GM21576 (cell line): ENCODE results near the gene TET1.
A peak's percentile ranks its signal among the peaks of the same experiment; 100 is the strongest.
"Not testable (repeated sequence)": the region's sequence is repeated elsewhere in the genome, so short reads cannot be mapped to it uniquely, and the experiment has no call there.

ENCODE experiments used
- ATAC-seq: cut with Tn5 transposase; IDR thresholded peaks from one replicate; pipeline ENCODE4 v1.9.1; 2021; ENCODE audit warnings: mild to moderate bottlenecking, moderate library complexity; ENCODE audit not compliant: unreplicated experiment

TET1 gene

DNA sequence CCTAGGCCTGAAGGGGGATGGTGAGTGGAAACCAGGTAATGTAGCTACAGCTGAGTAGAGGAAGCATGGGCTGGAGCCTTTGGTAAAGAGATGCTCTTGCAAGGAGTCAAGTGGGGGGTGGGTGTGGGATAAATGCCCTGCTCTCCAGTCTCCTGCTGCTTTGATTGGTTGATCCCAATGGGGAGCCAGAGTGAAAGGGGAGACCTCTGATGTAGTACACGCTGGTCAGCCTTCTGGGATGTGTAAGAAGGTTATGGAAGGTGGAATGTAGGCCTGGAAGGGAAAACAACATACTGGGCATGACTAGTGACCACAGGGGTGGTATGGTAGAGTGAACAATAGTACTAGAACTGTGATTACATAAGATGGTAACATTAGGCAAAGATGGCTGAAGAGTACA lies 44.3 kb downstream of the TET1 start:
- ATAC-seq: no peak

DNA sequence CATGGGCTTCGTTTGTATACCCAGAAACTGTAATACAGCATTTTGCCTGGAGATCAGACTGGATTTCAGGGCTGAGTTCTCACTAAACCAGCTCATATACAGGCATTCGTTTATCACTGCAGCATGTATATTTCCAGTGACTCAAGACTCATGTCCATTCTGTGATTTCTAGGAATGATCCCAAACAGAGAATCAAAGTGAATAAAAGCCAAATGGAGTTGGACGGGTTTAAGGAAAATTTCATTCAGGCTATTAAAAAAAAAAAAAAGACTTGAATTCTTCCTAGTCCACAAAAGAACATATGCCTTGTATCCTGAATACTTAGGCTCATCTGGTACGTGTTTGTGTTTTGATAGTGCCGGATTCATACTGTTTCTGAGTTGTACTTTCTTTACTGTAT lies 46.8 kb downstream of the TET1 start:
- no peak for ATAC-seq

DNA sequence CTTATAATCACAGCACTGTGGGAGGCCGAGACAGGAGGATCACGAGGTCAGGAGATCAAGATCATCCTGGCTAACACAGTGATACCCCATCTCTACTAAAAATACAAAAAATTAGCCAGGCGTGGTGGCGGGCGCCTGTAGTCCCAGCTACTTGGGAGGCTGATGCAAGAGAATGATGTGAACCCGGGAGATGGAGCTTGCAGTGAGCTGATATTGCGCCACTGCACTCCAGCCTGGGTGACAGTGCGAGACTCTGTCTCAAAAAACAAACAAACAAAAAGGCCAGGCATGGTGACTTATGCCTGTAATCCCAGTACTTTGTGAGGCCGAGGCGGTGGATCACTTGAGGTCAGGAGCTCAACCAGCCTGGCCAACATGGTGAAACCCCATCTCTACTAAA lies 49.9 kb downstream of the TET1 start:
- ATAC-seq: not testable (repeated sequence)

DNA sequence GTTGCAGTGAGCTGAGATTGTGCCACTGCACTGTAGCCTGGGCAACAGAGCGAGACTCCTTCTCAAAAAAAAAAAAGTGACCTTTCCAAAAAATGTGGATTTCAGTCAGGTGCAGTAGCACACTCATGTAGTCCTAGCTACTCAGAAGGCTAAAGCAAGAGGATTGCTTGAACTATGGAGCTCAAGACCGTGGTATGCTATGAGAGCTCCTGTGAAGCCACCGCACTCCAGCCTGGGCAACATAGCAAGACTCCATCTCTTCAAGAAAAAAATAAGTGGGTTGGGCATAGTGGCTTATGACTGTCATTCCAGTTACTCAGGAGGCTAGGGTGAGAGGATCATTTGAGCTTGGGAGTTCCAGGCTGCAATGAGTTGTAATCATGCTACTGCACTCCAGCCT lies 51.1 kb downstream of the TET1 start:
- no peak for ATAC-seq

DNA sequence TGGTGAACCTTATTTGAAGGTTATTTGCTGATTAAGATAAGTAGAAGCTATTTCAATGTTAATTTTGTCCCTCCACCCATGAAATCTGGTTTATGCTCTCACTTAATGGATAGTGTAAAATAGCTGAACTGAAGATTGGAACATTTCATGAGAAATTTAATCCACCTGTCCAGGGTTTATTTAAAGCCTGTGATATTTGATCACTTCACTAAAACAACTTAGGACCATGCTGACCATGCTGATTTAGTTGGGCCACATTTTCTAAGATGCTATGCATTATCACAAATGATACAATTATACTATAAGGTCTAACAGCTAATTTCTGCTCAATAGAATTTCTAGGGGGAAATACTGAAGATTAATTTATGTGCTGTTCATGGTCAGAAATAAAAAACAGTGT lies 53.8 kb downstream of the TET1 start:
- ATAC-seq: not testable (repeated sequence)

DNA sequence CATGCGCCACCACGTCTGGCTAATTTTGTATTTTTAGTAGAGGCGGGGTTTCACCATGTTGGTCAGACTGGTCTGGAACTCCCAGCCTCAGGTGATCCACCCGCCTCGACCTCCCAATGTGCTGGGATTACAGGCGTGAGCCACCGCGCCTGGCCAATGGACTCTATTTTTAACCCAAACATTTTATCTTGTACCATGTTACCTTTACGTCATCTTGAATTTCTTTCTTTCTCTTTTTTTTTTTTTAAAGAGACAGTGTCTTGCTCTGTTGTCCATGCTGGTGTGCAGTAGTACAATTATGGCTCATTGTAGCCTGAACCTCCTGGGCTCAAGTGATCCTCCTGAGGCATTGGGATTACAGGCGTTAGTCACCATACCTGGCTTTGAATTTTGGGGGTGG lies 57.6 kb downstream of the TET1 start:
- ATAC-seq: not testable (repeated sequence)

DNA sequence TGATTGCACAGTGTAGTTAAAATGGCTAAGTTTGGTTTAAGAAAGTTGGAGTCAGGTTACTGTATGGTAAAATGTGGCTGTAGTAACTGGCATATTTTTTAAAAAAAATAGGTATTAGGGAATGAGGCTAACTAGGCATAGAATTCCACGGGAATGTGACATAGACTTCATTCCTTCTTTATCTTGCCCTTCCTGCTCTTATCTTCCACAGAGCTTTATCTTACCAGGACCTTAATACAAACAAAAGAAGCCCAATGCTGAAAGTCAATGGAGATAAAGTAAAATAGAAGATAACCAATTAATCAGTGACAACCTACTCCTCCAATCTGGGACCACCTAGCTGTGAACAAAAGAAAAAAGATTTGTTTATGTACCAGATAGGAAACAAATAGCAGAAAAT lies 58.1 kb downstream of the TET1 start:
- ATAC-seq: no peak

DNA sequence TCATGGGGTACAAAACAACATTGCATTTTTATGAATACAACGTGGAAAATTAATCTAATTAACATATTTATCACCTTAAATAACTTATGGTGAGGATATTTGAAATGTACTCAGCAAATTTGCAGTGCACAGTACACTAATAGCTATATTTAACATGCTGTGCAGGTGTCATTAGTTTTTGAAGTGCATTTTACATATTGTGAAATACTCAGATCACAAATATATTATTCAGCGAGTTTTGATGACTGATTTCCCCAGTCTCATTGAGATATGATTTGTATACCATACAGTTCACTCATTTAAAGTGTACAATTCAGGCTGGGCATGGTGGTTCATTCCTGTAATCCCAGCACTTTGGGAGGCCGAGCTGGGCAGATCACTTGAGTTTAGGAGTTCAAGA lies 59.5 kb downstream of the TET1 start:
- no peak for ATAC-seq

DNA sequence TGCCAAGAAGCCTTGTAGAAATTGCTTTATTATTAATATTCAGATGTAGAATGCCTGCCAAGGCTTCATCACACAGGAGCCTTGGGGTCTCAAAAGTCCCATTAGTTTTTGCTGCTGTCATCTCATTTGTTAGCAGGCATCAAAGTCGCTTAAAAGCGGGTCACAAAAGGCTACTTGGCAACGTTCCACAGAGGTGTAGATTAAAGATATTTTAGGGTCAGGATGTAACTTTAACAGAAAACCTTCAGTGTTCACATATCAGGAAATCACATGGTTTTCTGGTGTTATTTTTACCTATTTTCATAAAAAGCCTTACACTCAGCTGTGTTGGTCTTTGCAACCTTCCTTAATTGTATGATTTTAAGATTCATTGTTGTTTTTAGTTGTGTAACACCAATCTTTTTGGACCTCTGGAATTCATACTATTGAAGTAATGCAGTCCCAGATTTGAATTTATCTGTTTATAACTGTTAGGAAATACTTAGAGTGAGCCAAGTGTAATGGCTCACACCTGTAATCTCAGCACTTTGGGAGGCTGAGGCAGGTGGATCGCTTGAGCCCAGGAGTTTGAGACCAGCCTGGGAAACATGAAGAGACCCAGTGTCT lies 65.3 kb downstream of the TET1 start:
- no peak for ATAC-seq

DNA sequence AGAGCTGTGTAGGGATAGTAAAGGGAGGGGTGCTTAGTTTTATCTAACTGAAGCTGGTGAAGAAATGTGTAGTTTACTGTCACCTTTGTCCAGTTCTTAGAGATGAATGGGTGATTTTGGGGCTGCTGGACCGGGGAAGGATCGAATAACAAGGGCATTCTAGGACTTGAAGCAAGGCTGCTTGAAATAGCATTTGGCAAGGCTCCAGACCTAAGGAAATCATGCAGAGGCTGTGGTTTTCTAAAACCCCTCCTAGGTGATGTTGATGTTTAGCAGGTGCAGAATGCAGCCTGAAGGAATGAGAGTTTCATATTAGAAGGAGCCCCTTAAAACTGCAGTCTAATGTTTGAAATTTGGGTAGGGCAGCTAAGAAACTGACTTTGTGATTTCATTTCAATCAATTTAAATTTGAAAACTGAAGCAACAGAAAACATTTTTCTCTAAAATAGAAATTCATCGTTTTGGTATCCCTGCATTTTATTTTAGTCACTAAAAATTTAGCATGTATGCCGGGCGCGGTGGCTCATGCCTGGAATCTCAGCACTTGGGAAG lies 68.5 kb downstream of the TET1 start:
- peak; percentile 56 for ATAC-seq

DNA sequence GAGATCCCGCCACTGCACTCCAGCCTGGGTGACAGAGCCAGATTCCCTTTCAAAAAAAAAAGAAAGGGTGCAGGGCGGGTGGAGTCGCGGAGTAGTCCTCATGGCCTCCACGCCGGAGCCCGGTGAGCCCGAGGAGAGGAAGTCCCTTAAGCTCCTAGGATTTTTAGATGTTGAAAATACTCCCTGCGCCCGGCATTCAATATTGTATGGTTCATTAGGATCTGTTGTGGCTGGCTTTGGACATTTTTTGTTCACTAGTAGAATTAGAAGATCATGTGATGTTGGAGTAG lies 72.1 kb downstream of the TET1 start:
- not testable (repeated sequence) for ATAC-seq

DNA sequence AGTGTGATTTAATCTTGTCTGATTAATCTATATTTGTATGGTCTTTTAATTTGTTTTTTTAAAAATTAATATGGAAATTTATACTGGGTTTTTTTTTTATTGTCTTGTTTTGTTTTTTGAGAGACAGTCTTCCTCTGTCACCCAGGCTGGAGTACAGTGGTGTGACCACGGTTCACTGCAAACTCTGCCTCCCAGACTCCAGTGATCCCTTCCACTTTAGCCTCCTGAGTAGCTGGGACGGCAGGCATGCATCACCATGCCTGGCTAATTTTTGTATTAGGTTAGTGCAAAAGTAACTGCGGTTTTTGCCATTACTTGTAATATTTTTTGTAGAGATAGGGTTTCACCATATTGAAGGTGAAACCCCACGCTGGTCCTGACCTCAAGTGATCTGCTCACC lies 73.1 kb downstream of the TET1 start:
- ATAC-seq: no peak

DNA sequence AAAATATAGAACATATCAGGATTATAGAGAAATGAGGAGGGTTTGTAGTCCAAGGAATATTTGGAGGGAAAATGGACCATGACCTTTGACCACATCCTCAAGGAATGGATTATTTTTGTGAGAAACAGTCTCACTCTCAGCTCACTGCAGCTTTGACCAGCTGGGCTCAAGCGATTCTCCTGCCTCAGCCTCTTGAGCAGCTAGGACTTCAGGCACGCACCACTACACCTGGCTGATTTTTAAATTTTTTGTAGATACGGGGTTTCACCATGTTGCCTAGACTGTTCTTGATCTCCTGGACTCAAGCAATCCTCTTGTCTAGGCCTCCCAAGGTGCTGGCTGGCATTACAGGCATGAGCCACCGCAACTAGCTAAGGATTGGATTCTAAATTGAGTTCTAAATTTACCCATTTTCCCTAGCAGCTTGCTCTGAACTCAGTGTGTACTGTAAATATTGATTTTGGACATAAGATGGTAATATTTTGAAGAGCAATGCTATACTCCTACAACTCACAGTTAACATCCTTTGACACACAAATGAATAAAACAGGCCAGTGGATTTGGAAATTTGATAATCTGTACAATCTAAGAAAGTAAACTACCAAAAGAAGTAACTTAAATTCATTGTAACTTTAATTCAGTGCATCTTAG lies 73.8 kb downstream of the TET1 start:
- ATAC-seq: no peak

DNA sequence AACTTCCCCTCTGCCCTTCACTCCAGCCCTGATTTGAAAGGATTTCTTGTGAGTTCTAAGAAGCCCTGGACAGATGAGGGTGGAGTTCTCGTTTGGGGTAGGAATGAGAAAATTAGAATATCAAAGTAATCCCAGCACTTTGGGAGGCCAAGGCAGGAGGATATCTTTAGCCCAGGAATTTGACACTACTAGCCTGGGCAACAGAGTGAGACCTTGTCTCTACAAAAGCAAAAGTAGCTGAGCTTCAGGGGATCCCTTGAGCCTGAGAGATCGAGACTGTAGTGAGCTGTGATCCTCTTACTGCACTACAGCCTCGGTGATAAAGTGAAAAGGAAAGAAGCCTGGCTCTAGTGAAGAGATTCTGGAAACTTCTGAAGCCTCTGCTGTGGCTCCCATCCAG lies 76.2 kb downstream of the TET1 start:
- ATAC-seq: no peak

DNA sequence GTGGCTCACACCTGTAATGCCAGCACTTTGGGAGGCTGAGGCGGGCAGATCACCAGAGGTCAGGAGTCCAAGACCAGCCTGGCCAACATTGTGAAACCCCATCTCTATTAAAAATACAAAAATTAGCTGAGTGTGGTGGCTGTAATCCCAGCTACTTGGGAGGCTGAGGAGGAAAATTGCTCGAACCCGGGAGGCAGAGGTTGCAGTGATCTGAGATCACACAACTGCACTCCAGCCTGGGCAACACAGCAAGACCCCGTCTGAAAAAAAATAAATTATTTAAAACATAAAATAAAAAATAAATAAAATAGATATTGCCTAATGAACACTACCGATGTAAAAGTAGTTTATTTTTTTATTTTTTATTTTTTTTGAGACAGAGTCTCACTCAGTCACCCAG lies 83.4 kb downstream of the TET1 start:
- not testable (repeated sequence) for ATAC-seq

DNA sequence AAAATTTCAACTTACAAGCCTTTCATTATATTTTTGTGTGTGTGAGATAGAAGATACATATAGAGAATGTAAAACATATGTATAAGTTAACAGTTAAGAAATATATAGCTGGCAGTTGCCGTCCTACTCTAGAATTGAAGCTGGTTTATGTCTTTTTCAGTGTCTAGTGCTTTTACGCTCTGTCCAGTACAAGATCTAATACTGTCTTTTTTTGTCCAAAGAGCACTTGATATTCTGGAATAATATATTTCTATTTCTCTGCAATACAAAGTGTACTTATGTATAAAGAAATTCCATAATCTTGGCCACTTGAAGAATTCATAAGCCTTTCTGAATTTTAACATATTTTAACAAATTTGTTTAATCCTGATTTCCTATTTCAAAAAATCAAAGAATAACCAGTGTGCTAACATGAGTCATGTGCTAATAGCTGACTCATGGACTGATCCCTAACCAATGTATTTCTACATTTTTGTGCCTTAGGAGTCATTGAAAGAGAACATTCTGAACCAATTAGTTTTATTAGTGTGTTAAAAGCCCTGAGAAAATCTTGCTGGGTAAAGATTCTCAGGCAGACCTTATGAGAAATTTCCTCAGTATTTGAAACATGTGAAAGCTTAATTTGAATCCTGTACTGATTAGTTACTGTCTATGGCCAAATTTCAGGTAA lies 87.7 kb downstream of the TET1 start:
- no peak for ATAC-seq

DNA sequence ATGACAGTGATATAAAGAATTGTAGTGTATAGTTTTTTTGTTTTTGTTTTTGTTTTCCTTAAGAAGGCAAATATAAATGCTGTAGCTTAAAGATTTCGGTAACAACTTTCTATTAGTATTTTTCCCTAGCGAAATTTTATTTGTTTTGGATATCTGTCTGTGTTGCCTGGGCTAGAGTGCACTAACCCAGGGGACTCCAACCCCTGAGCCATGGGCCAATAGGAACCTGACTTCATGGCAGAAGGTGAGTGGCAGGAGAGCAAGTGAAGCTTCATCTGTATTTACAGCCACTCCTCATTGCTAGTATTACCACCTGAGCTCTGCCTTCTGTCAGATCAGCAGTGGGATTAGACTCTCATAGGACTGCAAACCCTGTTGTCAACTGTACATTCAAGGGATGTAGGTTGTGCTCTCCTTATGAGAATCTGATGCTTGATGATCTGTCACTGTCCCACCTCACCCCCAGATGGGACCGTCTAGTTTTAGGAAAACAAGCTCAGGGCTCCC lies 95.5 kb downstream of the TET1 start:
- ATAC-seq: no peak

DNA sequence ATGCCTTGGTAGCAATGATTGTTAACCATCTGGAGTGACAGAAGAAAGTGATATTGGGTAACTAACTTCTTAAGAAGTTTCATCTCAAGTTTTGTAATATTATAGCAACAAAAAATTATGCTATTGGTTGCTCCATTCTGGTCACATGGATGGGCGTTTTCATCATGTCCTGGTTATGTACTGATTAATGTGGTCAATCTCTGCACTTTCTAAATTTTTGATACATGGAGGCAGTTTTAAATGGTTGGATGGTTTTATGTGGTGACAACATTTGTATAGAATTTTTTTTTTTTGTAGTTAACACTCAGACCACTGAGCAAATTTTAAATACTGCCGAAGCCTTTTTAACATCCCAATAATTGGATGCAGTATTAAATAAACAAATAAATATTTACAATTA lies 105.7 kb downstream of the TET1 start:
- no peak for ATAC-seq

DNA sequence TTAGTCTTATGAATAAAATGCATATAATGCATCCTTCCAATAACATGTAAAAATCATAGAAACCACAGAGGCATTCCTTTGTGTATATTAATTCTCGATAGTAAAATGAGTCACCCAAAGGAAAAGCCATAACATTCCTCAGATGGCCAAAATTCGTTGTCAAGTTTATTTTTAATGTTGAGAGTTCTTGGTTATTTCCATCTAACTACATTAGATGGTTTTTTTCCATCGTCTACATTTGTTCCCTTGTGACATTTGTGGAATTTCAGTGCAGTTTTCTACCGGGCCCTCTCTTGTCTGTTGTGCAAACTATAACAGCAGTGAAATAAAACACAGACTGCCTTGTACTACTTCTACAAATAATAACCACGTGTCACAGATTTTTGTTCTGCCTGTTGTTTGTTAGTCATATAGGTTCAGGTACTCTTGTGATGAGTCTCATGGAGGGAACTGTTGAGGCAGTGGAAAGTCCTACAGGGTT lies 106.2 kb downstream of the TET1 start:
- no peak for ATAC-seq

DNA sequence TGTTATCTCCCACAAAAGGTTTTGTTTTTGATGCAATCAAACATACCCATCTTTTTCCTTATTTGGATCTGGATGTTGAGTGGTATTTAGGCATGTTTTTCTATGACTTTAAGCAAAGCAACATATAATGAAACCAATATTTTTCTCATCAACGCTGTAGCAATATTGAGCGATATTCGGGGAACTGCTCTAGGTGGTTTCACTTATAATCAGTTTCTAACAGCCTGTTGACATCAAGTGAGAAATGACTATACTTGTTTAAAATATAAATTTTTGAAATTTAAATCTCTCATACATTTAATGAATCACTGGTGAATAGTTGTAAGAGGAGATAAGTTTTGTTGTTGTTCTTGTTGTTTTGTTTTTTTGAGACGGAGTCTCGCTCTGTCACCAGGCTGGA lies 108.1 kb downstream of the TET1 start:
- no peak for ATAC-seq

DNA sequence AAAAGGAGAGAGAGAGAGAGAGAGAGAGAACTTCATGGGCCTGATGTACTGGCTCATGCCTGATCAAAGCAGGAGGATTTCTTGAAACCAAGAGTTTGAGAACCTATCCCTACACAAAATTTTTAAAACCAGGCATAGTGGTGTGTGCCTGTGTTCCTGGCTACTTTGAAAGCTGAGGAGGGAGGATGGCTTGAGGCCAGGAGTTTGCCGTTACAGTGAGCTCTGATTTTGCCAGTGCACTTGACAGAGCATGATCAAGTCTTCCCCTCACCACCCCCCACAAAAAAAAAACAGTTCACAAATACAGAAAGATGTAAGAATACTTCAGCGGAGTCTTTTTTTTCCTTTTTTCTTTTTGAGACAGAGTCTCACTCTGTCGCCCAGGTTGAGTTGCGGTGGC lies 108.8 kb downstream of the TET1 start:
- ATAC-seq: no peak

DNA sequence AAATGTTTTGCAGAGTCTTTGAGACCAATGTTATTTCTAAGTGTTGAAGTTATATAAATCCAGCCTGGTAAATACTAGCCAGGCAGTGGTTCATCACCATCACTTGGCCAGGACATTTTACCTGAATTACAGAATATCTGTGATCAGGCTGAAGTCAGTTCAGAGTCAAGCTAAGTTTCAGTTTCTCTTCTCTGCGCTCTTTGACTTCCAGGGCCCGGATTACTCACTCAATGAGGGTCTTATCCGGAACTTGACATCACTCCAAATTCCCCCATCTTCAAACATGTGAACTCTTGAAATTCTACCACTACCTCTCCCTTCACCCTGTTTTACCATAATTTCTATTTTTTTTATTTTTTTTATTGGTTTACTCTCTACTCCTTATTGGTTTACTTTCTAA lies 124.3 kb downstream of the TET1 start:
- ATAC-seq: peak; percentile 77
